Endothelial cell of umbilical vein (primary cell): ENCODE measurements around the gene TRPC1.

Source experiments
- EZH2 ChIP-seq: IDR thresholded peaks from 2 replicates; pipeline ENCODE4 v1.6.1; 2012; ENCODE audit warnings: borderline replicate concordance, low read depth, mild to moderate bottlenecking, moderate library complexity, low read length, inconsistent platforms; ENCODE audit not compliant: severe bottlenecking
- MYC ChIP-seq: IDR thresholded peaks from one replicate; pipeline ENCODE4 v1.6.1; 2011; ENCODE audit warnings: mild to moderate bottlenecking, low read depth, low read length
- POLR2A ChIP-seq: IDR thresholded peaks from 2 replicates; pipeline ENCODE4 v1.6.1; 2012; ENCODE audit warnings: low read depth, mild to moderate bottlenecking, control low read depth, low read length
- POLR2AphosphoS5 ChIP-seq: IDR thresholded peaks from 2 replicates; pipeline ENCODE4 v1.6.1; 2012; ENCODE audit warnings: low read depth, mild to moderate bottlenecking, control low read depth, low read length, moderate library complexity; ENCODE audit not compliant: insufficient read depth
- TF ChIP-seq, protein P1 (sequence below), 2 donors: IDR thresholded peaks; 1 replicate in 1 of 2; 2 replicates in 1 of 2; pipeline ENCODE4 v1.5.1; 2011; ENCODE audit warnings: low read length in 2 of 2, mild to moderate bottlenecking in 2 of 2, moderate library complexity in 2 of 2, control low read depth in 1 of 2, inconsistent platforms in 1 of 2, low read depth in 1 of 2; ENCODE audit not compliant: insufficient read depth in 1 of 2; ENCODE audit errors: extremely low read depth in 1 of 2

DNA sequence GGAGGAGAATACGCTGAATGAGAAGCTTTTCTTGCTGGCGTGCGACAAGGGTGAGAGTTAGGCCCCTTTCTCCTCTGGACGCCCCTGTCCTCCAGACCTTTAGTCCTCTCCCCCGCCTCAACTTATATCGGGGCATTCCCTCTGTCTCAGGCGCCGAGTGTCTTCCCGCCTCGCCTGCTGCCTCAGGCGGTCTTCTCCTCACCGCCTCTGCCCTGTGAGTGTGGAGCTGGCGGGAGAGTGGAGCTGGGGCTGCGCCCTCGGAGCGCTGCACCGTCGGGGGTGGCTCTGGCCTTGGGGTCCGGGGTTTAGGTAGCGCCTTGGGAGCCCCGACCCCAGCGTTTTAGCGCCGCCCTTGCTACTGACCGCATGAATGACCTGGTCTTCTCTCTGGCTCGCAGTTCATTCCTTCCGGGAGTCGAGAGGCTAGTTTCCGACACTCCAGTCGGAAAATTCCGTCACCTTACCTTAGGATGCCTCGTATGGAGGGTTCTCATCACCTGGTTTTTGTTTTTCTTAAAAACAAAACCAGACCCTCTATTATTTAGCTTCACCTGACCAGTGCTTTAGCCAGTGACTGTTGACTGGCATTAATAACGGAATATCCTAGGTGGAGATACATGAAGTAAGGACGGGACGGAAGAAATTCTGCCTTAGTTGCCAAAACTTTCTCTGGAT is 985 bp downstream of the TRPC1 start:
- TF ChIP-seq EZH2 = no peak
- peak; percentile 22 for TF ChIP-seq POLR2AphosphoS5
- TF ChIP-seq POLR2A = no peak
- no peak for TF ChIP-seq MYC
- TF ChIP-seq, protein P1, sequence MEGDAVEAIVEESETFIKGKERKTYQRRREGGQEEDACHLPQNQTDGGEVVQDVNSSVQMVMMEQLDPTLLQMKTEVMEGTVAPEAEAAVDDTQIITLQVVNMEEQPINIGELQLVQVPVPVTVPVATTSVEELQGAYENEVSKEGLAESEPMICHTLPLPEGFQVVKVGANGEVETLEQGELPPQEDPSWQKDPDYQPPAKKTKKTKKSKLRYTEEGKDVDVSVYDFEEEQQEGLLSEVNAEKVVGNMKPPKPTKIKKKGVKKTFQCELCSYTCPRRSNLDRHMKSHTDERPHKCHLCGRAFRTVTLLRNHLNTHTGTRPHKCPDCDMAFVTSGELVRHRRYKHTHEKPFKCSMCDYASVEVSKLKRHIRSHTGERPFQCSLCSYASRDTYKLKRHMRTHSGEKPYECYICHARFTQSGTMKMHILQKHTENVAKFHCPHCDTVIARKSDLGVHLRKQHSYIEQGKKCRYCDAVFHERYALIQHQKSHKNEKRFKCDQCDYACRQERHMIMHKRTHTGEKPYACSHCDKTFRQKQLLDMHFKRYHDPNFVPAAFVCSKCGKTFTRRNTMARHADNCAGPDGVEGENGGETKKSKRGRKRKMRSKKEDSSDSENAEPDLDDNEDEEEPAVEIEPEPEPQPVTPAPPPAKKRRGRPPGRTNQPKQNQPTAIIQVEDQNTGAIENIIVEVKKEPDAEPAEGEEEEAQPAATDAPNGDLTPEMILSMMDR (IDR thresholded peaks at IDR 0.05; ENCODE audit: extremely low read depth in 1 of 2, insufficient read depth in 1 of 2, low read depth in 1 of 2, low read length in 2 of 2) = no peak
